Kidney (tissue), 14 donors: ENCODE measurements around the gene UTP4. TPM values are rescaled to one million over a fixed set of nuclear protein-coding genes. Genes with fewer than 3 reads are reported as not detected.
A peak's percentile ranks its signal among the peaks of the same experiment; 100 is the strongest.

Experiments used
- DNase-seq, 5 donors: peaks; one replicate each; pipeline ENCODE4 v3.0.0-alpha.2; 2013 to 2020
- FAIRE-seq: peaks from 2 replicates; lab custom pipeline; 2012; peaks lifted over from hg19 to GRCh38; lab: Jason Lieb, UNC
- H3K27ac ChIP-seq, 2 donors: one replicate each; pipeline ENCODE4 v1.7.0; 2013; ENCODE audit warnings: low read depth in 2 of 2, low read length in 2 of 2, inconsistent platforms in 1 of 2
- H3K27me3 ChIP-seq: one replicate; pipeline ENCODE4 v1.7.1; 2013; ENCODE audit warnings: low read length, inconsistent platforms; ENCODE audit not compliant: control insufficient read depth, insufficient read depth
- H3K36me3 ChIP-seq, 3 donors: one replicate each; pipeline versions ENCODE4 v1.7.0 to v1.7.1; 2013; ENCODE audit warnings: low read length in 3 of 3, control low read depth in 1 of 3, inconsistent platforms in 1 of 3; ENCODE audit not compliant: insufficient read depth in 3 of 3, control insufficient read depth in 2 of 3
- H3K4me1 ChIP-seq, 3 donors: one replicate each; pipeline versions ENCODE4 v1.7.0 to v1.7.1; 2013; ENCODE audit warnings: low read length in 3 of 3, inconsistent platforms in 1 of 3, low read depth in 1 of 3; ENCODE audit not compliant: control insufficient read depth in 2 of 3, insufficient read depth in 2 of 3
- H3K4me3 ChIP-seq, 3 donors: one replicate each; pipeline versions ENCODE4 v1.7.0 to v1.8.1; 2013; ENCODE audit warnings: low read length in 3 of 3, control low read depth in 1 of 3, inconsistent platforms in 1 of 3
- H3K9ac ChIP-seq, 3 donors: one replicate each; pipeline versions ENCODE4 v1.7.0 to v1.7.1; 2013; ENCODE audit warnings: low read length in 3 of 3, control low read depth in 1 of 3, inconsistent platforms in 1 of 3
- H3K9me3 ChIP-seq, 3 donors: one replicate each; pipeline versions ENCODE4 v1.7.0 to v1.7.1; 2013; ENCODE audit warnings: low read length in 3 of 3, control low read depth in 1 of 3, inconsistent platforms in 1 of 3; ENCODE audit not compliant: control insufficient read depth in 2 of 3, insufficient read depth in 1 of 3
- intact Hi-C: fragments of 100-400 bp; cut with DNase I; formaldehyde crosslinking; loops from one replicate; pipeline ENCODE4 v1.11.1; 2022
- polyA plus RNA-seq: library from polyadenylated mRNA; stranded (reverse); fragments of 350-450 nt; fragmentation: Illumina TruSeq; extraction: RNeasy Lipid Tissue Mini Kit (QIAGEN cat#74804); gene quantifications from one replicate; pipeline ENCODE4 v1.2.3, GENCODE V29; 2014; ENCODE audit warnings: low read depth, low replicate concordance; ENCODE audit not compliant: insufficient read depth
- total RNA-seq: library from RNA; stranded (reverse); fragmentation: NEBNext Ultra II Directional; extraction: Animal tissue kit (Norgen Biotek cat#: 25700); gene quantifications from one replicate; pipeline ENCODE4 v1.2.1, GENCODE V29; 2021
- TF ChIP-seq, protein P1 (sequence below): IDR thresholded peaks from 3 replicates; pipeline ENCODE4 v1.5.1; 2012; ENCODE audit warnings: mild to moderate bottlenecking, moderate library complexity, borderline replicate concordance; ENCODE audit not compliant: insufficient read depth; ENCODE audit errors: extremely low read depth
- donor health status: control.
- donor health status: control.
- donor health status: control.
- donor health status: control.
- donor health status: control.
- donor health status: DM: yes; HTN: yes; CAD: no.
- donor health status: Normal renal cell carcinoma (clear cell type).

UTP4 gene
- total and polyA plus RNA-seq, 2 donors from 2014 or later: 41.7 to 57.2 TPM

DNA sequence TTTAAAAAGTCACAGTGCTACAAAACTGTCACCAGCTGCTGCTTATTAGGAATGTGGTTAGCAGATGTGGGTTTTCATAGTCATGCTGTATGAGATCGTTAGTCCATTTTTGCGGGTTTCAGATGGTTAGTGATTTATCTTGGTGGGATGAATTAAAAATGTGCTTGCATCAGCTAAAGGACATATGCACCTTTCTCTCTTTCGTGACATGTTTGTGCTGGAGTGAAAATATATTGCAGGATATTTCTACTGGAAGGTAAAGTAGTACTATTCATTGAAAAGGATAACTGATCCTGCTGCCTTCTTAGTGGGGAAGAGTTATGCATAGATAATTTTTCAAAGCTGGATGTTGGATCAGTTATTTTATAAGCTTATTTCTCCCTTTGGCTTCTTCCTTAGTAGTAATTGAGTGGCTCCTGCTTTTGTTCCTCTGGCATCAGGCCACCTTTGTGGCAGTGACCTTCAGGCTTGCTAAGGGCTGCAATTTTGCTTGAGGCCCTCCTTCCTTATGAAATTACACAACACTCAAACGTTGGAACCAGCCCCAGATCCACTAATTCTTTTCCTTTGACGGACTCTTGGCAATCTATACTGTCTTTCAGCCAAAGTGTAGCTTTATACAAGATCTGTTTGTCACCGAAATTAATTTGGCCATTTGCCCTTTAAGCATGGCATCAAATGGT is 47.0 kb downstream of the UTP4 start:
- Histone ChIP-seq H3K9me3 (no peaks in the 10 kb centered on the region), H3K27me3 (no peaks in the 10 kb centered on the region), H3K4me1 (peaks cover 0 to 15% (median 15%) of the 10 kb centered on the region in 3 donors), H3K27ac (peak overlapping the region; percentile 57 to 60), H3K4me3 (no peak overlapping the region), H3K9ac (peak overlapping the region in 1 of 3 donors; percentile 10), H3K36me3 (no peaks in the 10 kb centered on the region)
- FAIRE-seq: peak; percentile 33
- TF ChIP-seq, protein P1, sequence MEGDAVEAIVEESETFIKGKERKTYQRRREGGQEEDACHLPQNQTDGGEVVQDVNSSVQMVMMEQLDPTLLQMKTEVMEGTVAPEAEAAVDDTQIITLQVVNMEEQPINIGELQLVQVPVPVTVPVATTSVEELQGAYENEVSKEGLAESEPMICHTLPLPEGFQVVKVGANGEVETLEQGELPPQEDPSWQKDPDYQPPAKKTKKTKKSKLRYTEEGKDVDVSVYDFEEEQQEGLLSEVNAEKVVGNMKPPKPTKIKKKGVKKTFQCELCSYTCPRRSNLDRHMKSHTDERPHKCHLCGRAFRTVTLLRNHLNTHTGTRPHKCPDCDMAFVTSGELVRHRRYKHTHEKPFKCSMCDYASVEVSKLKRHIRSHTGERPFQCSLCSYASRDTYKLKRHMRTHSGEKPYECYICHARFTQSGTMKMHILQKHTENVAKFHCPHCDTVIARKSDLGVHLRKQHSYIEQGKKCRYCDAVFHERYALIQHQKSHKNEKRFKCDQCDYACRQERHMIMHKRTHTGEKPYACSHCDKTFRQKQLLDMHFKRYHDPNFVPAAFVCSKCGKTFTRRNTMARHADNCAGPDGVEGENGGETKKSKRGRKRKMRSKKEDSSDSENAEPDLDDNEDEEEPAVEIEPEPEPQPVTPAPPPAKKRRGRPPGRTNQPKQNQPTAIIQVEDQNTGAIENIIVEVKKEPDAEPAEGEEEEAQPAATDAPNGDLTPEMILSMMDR: no peak
- intact Hi-C loops: no loop called here
- DNase-seq: peak in 3 of 5 donors; percentile 62 to 89 (median 89)

DNA sequence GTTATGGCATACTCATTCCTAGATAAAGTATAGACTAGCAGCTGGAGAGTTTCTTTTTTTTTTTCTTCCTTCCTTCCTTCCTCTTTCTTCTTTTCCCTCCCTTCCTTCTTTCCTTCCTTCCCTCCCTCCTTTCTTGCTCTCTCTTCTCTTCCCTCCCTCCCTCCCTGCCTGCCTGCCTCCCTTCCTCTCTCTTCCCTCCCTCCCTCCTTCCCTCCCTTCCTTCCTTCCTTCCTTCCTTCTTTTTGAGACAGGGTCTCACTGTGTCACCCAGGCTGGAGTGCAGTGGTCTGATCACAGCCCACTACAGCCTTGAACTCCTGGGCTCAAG is 47.5 kb downstream of the UTP4 start:
- H3K9me3 ChIP-seq: no peaks in the 10 kb centered on the region
- H3K27me3 ChIP-seq: no peaks in the 10 kb centered on the region
- peak overlapping the region in 1 of 2 donors; percentile 60 for H3K27ac ChIP-seq
- no peaks in the 10 kb centered on the region for H3K36me3 ChIP-seq
- DNase-seq: no peak
- H3K9ac ChIP-seq: no peak overlapping the region
- H3K4me3 ChIP-seq: no peak overlapping the region
- peaks cover 0 to 15% (median 15%) of the 10 kb centered on the region in 3 donors for H3K4me1 ChIP-seq
- intact Hi-C loops: no loop called here
- TF ChIP-seq, protein P1: no peak
- no peak for FAIRE-seq

DNA sequence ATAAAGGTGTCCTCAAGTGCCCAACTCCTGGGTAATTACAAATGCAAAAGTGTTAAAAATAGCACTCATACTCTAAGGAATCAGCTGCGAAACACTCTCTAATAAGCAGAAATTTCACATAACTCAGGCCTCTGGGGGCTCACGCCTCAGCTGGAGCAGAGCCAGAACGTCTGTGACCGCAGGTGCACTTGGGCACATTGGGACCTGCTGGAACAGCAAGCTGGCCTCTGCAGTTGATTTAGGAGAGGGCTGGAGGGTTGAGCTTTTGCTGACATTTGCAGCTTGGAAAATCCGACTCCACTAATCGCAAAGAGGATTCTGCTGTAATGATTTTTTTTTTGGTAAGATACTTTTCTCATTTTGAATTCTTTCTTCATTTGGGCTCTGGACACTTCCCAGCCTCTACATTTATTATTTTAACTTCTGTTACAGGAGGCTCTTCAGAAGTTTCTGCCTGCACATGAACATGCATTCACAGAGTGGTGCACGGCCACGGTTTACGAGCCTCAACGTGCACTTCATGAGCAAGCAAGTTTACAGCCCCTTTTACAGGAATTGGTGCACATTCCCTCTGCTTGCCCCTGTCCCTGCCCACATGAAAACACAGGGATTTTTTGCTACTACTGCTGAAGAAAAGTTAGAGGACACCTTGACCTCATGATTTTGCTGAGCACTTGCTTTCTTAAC is 50.4 kb downstream of the UTP4 start:
- no peak for FAIRE-seq
- peak overlapping the region in 1 of 3 donors; percentile 40 for H3K9ac ChIP-seq
- H3K27me3 ChIP-seq: no peaks in the 10 kb centered on the region
- H3K27ac ChIP-seq: peak overlapping the region; percentile 14 to 18
- intact Hi-C loops: no loop called here
- H3K36me3 ChIP-seq: no peaks in the 10 kb centered on the region
- H3K4me1 ChIP-seq: peaks cover 0 to 20% (median 15%) of the 10 kb centered on the region in 3 donors
- H3K4me3 ChIP-seq: no peak overlapping the region
- H3K9me3 ChIP-seq: no peaks in the 10 kb centered on the region
- peak in 2 of 5 donors; percentile 36 to 38 for DNase-seq
- TF ChIP-seq, protein P1: no peak
